ENCODE results near the gene GRAMD1B.

The GRAMD1B gene

DNA sequence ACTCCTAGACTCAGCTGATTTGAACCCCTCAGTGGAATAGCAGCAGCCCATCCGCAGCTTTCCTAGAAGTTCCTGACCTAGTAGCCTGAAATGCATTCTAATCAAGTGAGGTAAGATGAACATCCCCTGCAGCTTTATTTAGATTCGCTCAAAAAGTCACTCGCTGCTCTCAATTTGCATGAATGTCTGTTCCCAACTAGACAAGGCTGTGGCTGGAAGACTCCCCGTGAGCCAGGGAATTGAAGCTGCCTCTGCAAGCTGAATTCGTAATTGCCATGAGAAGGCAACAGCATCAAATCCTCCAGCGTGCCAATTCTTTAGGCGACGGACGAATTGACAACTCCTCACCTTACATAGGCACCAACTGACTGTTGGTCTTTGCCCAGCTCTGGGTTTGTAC lies 241.5 kb downstream of the GRAMD1B start:
- no peak overlapping the region for H3K27ac ChIP-seq
- TF ChIP-seq, protein P1, sequence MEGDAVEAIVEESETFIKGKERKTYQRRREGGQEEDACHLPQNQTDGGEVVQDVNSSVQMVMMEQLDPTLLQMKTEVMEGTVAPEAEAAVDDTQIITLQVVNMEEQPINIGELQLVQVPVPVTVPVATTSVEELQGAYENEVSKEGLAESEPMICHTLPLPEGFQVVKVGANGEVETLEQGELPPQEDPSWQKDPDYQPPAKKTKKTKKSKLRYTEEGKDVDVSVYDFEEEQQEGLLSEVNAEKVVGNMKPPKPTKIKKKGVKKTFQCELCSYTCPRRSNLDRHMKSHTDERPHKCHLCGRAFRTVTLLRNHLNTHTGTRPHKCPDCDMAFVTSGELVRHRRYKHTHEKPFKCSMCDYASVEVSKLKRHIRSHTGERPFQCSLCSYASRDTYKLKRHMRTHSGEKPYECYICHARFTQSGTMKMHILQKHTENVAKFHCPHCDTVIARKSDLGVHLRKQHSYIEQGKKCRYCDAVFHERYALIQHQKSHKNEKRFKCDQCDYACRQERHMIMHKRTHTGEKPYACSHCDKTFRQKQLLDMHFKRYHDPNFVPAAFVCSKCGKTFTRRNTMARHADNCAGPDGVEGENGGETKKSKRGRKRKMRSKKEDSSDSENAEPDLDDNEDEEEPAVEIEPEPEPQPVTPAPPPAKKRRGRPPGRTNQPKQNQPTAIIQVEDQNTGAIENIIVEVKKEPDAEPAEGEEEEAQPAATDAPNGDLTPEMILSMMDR (conservative IDR thresholded peaks at IDR 0.05): no peak
- TF ChIP-seq ZFX (IDR thresholded peaks at IDR 0.05): no peak

DNA sequence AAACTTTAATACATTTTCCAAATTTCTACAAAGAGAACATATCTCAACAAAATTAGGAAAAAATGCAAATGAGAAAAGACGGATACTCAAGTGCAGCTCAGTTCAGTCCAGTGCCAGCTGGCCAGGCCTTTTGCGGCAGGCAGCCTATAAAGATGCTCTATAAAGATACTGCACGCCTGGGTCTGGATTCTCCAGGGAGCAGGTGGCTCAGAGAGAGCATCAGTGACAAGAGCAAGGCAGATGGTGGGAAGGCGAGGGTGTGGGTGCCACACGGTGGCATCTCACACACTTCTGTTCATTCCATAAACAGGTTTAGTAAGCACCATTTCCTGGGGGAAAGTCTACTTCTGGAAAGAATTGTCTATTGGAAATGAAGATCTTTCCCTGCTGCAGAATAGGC lies 242.5 kb downstream of the GRAMD1B start:
- no peak overlapping the region for H3K27ac ChIP-seq
- TF ChIP-seq, protein P1 (conservative IDR thresholded peaks at IDR 0.05): no peak
- no peak for TF ChIP-seq ZFX (IDR thresholded peaks at IDR 0.05)

DNA sequence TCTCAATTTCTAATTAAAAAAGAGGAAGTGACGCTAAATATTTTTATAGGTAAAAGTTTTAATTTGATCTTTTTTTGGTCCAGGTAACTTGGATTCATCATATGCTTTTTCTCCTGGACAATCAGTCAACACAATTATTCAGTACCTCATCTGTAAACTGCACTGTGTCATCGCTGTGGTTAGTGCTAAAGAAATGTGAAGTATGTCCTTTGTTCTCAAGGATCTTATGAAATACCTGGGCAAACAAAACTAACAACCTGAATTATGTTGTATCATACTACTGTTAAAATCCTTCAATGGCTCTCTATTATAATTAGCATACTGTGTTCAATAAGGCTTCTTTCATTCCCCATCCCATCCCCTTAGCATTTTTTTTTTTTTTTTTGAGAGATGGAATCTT lies 244.2 kb downstream of the GRAMD1B start:
- H3K27ac ChIP-seq: no peak overlapping the region
- TF ChIP-seq ZFX (IDR thresholded peaks at IDR 0.05): no peak
- TF ChIP-seq, protein P1 (conservative IDR thresholded peaks at IDR 0.05): no peak

Data from C4-2B (cell line).